WTC11 (cell line): ENCODE data around the gene HSBP1L1.

Experiments used
- NR1H2 ChIP-seq: sonication (generic); formaldehyde crosslinking; IDR thresholded peaks from 2 replicates; pipeline ENCODE4 v1.9.0; 2021; ENCODE audit warnings: mild to moderate bottlenecking, moderate library complexity, missing genetic modification reagents
- RELA ChIP-seq: sonication (generic); formaldehyde crosslinking; IDR thresholded peaks from 2 replicates; pipeline ENCODE4 v1.8.1; 2022; ENCODE audit warnings: missing genetic modification reagents, mild to moderate bottlenecking, borderline replicate concordance
- TCF7 ChIP-seq: sonication (generic); formaldehyde crosslinking; IDR thresholded peaks from 2 replicates; pipeline ENCODE4 v1.8.0; 2022; ENCODE audit warnings: mild to moderate bottlenecking, low read depth, missing genetic modification reagents, moderate library complexity
- TP53 ChIP-seq: sonication (generic); formaldehyde crosslinking; IDR thresholded peaks from 2 replicates; pipeline ENCODE4 v1.8.1; 2023; ENCODE audit warnings: mild to moderate bottlenecking, missing genetic modification reagents
- ZNF263 ChIP-seq: sonication (generic); formaldehyde crosslinking; IDR thresholded peaks from 2 replicates; pipeline ENCODE4 v1.8.1; 2022; ENCODE audit warnings: low read depth, mild to moderate bottlenecking, moderate library complexity, missing genetic modification reagents
- TF ChIP-seq, protein P1 (sequence below): sonication (generic); formaldehyde crosslinking; IDR thresholded peaks from 2 replicates; pipeline ENCODE4 v1.8.0; 2023; ENCODE audit warnings: missing genetic modification reagents
- TF ChIP-seq, protein P2 (sequence below): sonication (generic); formaldehyde crosslinking; IDR thresholded peaks from 2 replicates; pipeline ENCODE4 v1.8.1; 2023; ENCODE audit warnings: mild to moderate bottlenecking, missing genetic modification reagents
- TF ChIP-seq, protein P3 (sequence below): fragments of 200-600 bp; IDR thresholded peaks from 2 replicates; pipeline ENCODE4 v1.8.0; 2022; ENCODE audit warnings: antibody characterized with exemption
- TF ChIP-seq, protein P4 (sequence below): sonication (generic); formaldehyde crosslinking; IDR thresholded peaks from 2 replicates; pipeline ENCODE4 v1.8.1; 2023; ENCODE audit warnings: mild to moderate bottlenecking, missing genetic modification reagents, moderate library complexity
- TF ChIP-seq, protein P5 (sequence below): sonication (generic); formaldehyde crosslinking; IDR thresholded peaks from 2 replicates; pipeline ENCODE4 v1.8.1; 2022; ENCODE audit warnings: mild to moderate bottlenecking, missing genetic modification reagents, moderate library complexity, borderline replicate concordance
- TF ChIP-seq, protein P6 (sequence below): sonication (generic); formaldehyde crosslinking; IDR thresholded peaks from 2 replicates; pipeline ENCODE4 v1.8.1; 2022; ENCODE audit warnings: missing genetic modification reagents, borderline replicate concordance

DNA sequence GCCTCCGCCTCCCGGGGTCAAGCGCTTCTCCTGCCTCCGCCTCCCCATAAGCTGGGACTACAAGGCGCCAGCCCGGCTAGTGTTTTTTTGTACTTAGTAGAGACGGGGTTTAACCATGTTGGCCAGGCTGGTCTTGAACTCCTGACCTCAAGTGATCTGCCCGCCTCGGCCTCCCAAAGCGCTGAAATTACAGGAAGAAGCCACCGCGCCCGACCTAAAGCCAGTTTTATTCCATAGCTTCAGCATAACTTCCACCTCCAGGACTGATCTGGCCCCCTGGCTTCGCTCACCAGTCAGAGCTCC is 24.7 kb downstream of the HSBP1L1 start:
- TF ChIP-seq, protein P1, sequence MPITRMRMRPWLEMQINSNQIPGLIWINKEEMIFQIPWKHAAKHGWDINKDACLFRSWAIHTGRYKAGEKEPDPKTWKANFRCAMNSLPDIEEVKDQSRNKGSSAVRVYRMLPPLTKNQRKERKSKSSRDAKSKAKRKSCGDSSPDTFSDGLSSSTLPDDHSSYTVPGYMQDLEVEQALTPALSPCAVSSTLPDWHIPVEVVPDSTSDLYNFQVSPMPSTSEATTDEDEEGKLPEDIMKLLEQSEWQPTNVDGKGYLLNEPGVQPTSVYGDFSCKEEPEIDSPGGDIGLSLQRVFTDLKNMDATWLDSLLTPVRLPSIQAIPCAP (CRISPR knock-in tag) = no peak
- TF ChIP-seq, protein P2, sequence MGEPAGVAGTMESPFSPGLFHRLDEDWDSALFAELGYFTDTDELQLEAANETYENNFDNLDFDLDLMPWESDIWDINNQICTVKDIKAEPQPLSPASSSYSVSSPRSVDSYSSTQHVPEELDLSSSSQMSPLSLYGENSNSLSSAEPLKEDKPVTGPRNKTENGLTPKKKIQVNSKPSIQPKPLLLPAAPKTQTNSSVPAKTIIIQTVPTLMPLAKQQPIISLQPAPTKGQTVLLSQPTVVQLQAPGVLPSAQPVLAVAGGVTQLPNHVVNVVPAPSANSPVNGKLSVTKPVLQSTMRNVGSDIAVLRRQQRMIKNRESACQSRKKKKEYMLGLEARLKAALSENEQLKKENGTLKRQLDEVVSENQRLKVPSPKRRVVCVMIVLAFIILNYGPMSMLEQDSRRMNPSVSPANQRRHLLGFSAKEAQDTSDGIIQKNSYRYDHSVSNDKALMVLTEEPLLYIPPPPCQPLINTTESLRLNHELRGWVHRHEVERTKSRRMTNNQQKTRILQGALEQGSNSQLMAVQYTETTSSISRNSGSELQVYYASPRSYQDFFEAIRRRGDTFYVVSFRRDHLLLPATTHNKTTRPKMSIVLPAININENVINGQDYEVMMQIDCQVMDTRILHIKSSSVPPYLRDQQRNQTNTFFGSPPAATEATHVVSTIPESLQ (CRISPR knock-in tag) = no peak
- no peak for TF ChIP-seq NR1H2 (CRISPR knock-in tag)
- TF ChIP-seq RELA = no peak
- TF ChIP-seq, protein P3, sequence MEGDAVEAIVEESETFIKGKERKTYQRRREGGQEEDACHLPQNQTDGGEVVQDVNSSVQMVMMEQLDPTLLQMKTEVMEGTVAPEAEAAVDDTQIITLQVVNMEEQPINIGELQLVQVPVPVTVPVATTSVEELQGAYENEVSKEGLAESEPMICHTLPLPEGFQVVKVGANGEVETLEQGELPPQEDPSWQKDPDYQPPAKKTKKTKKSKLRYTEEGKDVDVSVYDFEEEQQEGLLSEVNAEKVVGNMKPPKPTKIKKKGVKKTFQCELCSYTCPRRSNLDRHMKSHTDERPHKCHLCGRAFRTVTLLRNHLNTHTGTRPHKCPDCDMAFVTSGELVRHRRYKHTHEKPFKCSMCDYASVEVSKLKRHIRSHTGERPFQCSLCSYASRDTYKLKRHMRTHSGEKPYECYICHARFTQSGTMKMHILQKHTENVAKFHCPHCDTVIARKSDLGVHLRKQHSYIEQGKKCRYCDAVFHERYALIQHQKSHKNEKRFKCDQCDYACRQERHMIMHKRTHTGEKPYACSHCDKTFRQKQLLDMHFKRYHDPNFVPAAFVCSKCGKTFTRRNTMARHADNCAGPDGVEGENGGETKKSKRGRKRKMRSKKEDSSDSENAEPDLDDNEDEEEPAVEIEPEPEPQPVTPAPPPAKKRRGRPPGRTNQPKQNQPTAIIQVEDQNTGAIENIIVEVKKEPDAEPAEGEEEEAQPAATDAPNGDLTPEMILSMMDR = no peak
- TF ChIP-seq ZNF263 (CRISPR knock-in tag) = no peak
- TF ChIP-seq, protein P4, sequence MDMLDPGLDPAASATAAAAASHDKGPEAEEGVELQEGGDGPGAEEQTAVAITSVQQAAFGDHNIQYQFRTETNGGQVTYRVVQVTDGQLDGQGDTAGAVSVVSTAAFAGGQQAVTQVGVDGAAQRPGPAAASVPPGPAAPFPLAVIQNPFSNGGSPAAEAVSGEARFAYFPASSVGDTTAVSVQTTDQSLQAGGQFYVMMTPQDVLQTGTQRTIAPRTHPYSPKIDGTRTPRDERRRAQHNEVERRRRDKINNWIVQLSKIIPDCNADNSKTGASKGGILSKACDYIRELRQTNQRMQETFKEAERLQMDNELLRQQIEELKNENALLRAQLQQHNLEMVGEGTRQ = no peak
- TF ChIP-seq TCF7 = no peak
- TF ChIP-seq TP53 (CRISPR knock-in tag) = no peak
- TF ChIP-seq, protein P5, sequence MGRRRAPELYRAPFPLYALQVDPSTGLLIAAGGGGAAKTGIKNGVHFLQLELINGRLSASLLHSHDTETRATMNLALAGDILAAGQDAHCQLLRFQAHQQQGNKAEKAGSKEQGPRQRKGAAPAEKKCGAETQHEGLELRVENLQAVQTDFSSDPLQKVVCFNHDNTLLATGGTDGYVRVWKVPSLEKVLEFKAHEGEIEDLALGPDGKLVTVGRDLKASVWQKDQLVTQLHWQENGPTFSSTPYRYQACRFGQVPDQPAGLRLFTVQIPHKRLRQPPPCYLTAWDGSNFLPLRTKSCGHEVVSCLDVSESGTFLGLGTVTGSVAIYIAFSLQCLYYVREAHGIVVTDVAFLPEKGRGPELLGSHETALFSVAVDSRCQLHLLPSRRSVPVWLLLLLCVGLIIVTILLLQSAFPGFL = no peak
- TF ChIP-seq, protein P6, sequence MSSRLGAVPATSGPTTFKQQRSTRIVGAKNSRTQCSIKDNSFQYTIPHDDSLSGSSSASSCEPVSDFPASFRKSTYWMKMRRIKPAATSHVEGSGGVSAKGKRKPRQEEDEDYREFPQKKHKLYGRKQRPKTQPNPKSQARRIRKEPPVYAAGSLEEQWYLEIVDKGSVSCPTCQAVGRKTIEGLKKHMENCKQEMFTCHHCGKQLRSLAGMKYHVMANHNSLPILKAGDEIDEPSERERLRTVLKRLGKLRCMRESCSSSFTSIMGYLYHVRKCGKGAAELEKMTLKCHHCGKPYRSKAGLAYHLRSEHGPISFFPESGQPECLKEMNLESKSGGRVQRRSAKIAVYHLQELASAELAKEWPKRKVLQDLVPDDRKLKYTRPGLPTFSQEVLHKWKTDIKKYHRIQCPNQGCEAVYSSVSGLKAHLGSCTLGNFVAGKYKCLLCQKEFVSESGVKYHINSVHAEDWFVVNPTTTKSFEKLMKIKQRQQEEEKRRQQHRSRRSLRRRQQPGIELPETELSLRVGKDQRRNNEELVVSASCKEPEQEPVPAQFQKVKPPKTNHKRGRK (CRISPR knock-in tag) = no peak
